K562 (cell line): ENCODE data around the gene TMEM191C. TPM values are rescaled to one million over a fixed set of nuclear protein-coding genes. Genes with fewer than 3 reads are reported as not detected.
A peak's percentile ranks its signal among the peaks of the same experiment; 100 is the strongest.

Experiments used
- BHLHE40 ChIP-seq: IDR thresholded peaks from 2 replicates; pipeline ENCODE4 v1.6.1; 2011; ENCODE audit warnings: low read length, improper control_type of control experiment
- CAMTA2 ChIP-seq: fragments of 250-450 bp; sonication (Bioruptor Pico); conservative IDR thresholded peaks from 2 replicates; pipeline ENCODE4 v1.5.1; 2022
- CBFA2T2 ChIP-seq: fragments of 450-650 bp; conservative IDR thresholded peaks from 2 replicates; pipeline ENCODE4 v1.6.1; 2017; ENCODE audit warnings: mild to moderate bottlenecking
- CBFA2T3 ChIP-seq: fragments of 450-650 bp; IDR thresholded peaks from 2 replicates; pipeline ENCODE4 v1.6.1; 2017
- CREB1 ChIP-seq, 2 experiments: sonication (generic) in 1 of 2; formaldehyde crosslinking in 1 of 2; IDR thresholded peaks; 2 replicates each; pipeline versions ENCODE4 v1.6.1 to v1.8.0; 2012 to 2022; ENCODE audit warnings: inconsistent platforms in 1 of 2, mild to moderate bottlenecking in 1 of 2, missing genetic modification reagents in 1 of 2, moderate library complexity in 1 of 2
- E2F4 ChIP-seq: sonication (generic); formaldehyde crosslinking; IDR thresholded peaks from 2 replicates; pipeline ENCODE4 v1.8.0; 2022; ENCODE audit warnings: mild to moderate bottlenecking, low read depth, missing genetic modification reagents
- EP400 ChIP-seq: fragments of 450-650 bp; IDR thresholded peaks from 2 replicates; pipeline ENCODE4 v1.6.1; 2017; ENCODE audit warnings: antibody characterized with exemption, mild to moderate bottlenecking, moderate library complexity
- HNRNPLL ChIP-seq: fragments of 200-400 bp; formaldehyde crosslinking; IDR thresholded peaks from 2 replicates; pipeline ENCODE4 v1.6.1; 2017; ENCODE audit warnings: low read length, low read depth, mild to moderate bottlenecking; ENCODE audit not compliant: poor library complexity, severe bottlenecking
- KLF13 ChIP-seq: fragments of 450-650 bp; IDR thresholded peaks from 2 replicates; pipeline ENCODE4 v1.6.1; 2016; ENCODE audit warnings: missing genetic modification characterization, low read depth, mild to moderate bottlenecking, missing compliant biosample characterization, moderate library complexity, borderline replicate concordance
- LARP7 ChIP-seq: fragments of 450-650 bp; IDR thresholded peaks from 2 replicates; pipeline ENCODE4 v1.6.1; 2016
- MECOM ChIP-seq: fragments of 250-450 bp; sonication (Bioruptor Pico); IDR thresholded peaks from 2 replicates; pipeline ENCODE4 v1.8.0; 2022; ENCODE audit warnings: inconsistent platforms
- MED1 ChIP-seq: sonication (generic); formaldehyde crosslinking; IDR thresholded peaks from 2 replicates; pipeline ENCODE4 v1.8.1; 2023; ENCODE audit warnings: missing genetic modification reagents, borderline replicate concordance
- POLR2AphosphoS2 ChIP-seq: IDR thresholded peaks from 2 replicates; pipeline ENCODE4 v1.6.1; 2012; ENCODE audit warnings: low read length, improper control_type of control experiment
- PTBP1 ChIP-seq: fragments of 200-400 bp; formaldehyde crosslinking; IDR thresholded peaks from 2 replicates; pipeline ENCODE4 v1.6.1; 2017; ENCODE audit warnings: low read depth, low read length
- SMARCA5 ChIP-seq: fragments of 450-650 bp; IDR thresholded peaks from 2 replicates; pipeline ENCODE4 v1.6.1; 2016
- STAG1 ChIP-seq: sonication (generic); formaldehyde crosslinking; IDR thresholded peaks from 2 replicates; pipeline ENCODE4 v1.5.0; 2020; ENCODE audit warnings: missing genetic modification reagents, borderline replicate concordance
- TEAD4 ChIP-seq, 2 experiments: sonication (generic) in 1 of 2; formaldehyde crosslinking in 1 of 2; IDR thresholded peaks; 2 replicates each; pipeline versions ENCODE4 v1.6.1 to v1.8.0; 2012 to 2022; ENCODE audit warnings: borderline replicate concordance in 1 of 2, inconsistent platforms in 1 of 2, low read length in 1 of 2, mild to moderate bottlenecking in 1 of 2, missing genetic modification reagents in 1 of 2
- ZBTB8A ChIP-seq: fragments of 450-650 bp; IDR thresholded peaks from 2 replicates; pipeline ENCODE4 v1.6.1; 2018; ENCODE audit warnings: mild to moderate bottlenecking, moderate library complexity; ENCODE audit not compliant: partially characterized antibody
- ZNF197 ChIP-seq: fragments of 200-800 bp; sonication (Bioruptor generic); IDR thresholded peaks from 2 replicates; pipeline ENCODE4 v1.6.1; 2016; ENCODE audit warnings: low read depth, missing genetic modification characterization, missing compliant biosample characterization
- ZNF512 ChIP-seq: IDR thresholded peaks from 2 replicates; pipeline ENCODE4 v1.6.1; 2016; ENCODE audit warnings: missing genetic modification characterization, missing compliant biosample characterization
- polyA plus RNA-seq, 8 experiments: library from polyadenylated mRNA; depleted of rRNA in 4 of 8; stranded (reverse) in 5 of 8; unstranded in 3 of 8; fragments of >200 nt; fragmentation: Nextera tagmentation in 2 of 8; fragmentation: Illumina TruSeq in 1 of 8; extraction: Ambion mirVana in 2 of 8; extraction: Trizol in 1 of 8; gene quantifications; 2 replicates each; pipeline versions ENCODE4 v1.2.1 to v1.2.3, GENCODE V29; 2011 to 2014; ENCODE audit warnings: inconsistent platforms in 1 of 8, missing spikeins in 1 of 8
- total RNA-seq, 7 experiments: library from RNA; depleted of rRNA in 6 of 7; stranded (reverse); fragments of >200 nt in 6 of 7; fragmentation: Illumina TruSeq in 2 of 7; extraction: Trizol in 2 of 7; gene quantifications; 2 replicates each; pipeline versions ENCODE4 v1.2.1 to v1.2.3, GENCODE V29; 2011 to 2021; ENCODE audit warnings: low replicate concordance in 1 of 7
- TF ChIP-seq, protein P1 (sequence below), 2 experiments: IDR thresholded peaks; 2 replicates each; pipeline ENCODE4 v1.6.1; 2011; ENCODE audit warnings: borderline replicate concordance in 1 of 2, control low read depth in 1 of 2, low read depth in 1 of 2, low read length in 1 of 2, mild to moderate bottlenecking in 1 of 2, mixed read lengths in 1 of 2, moderate library complexity in 1 of 2; ENCODE audit not compliant: insufficient read depth in 1 of 2, insufficient read length in 1 of 2, poor library complexity in 1 of 2, severe bottlenecking in 1 of 2; ENCODE audit errors: extremely low read depth in 1 of 2
- TF ChIP-seq, protein P2 (sequence below): fragments of 250-450 bp; sonication (Bioruptor Pico); IDR thresholded peaks from 2 replicates; pipeline ENCODE4 v1.8.0; 2022; ENCODE audit warnings: moderate library complexity, mild to moderate bottlenecking, inconsistent platforms

Gene TMEM191C
- total and polyA plus RNA-seq, 9 of the 15 experiments (the other 6 are each of a cell fraction or from before 2014, with no cell fraction given): 0.15 to 7.1 (median 1.1) TPM

DNA sequence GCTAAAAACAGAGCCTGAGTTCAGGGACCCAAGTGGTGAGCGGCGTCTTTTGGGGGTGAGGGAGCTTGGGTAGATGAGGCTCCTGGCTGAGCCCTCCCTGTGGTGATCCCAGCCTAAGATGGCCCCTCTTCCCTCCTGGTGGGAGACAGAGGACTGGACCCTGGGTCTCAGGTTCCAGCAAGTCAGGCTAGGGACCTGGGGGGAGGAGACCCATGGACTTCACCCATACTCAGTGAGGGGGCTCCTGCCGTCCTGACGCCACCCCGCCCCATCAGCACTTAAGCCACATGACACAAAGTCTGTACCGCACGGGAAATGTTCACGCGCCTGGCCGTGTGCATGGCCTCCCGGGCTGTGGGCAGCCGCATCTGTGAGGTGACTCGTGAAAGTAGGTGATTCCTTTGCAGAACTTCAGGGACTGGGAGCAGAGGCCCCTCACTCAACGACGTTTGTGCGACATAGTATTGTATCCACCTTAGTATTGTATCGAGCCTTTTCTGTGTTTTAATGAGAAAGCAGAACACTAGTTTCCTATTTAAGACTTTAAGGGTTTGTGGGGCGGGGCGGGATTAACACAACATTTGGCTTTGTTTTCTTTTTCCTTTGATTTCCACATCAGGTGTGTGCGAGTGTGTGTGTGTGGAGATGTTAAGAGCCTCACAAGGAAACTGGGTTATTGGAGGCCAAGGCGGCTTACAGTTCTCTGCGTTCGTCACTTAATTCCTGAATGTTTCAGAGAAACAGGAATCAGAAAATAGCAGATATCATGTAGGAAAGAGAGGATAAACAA is 18.4 kb upstream of the TMEM191C start (continued):
- TF ChIP-seq PTBP1: peak; percentile 22; the same call in 1 of the 2 replicates
- TF ChIP-seq KLF13 (tag): 0 out of 2 replicates have a peak, but pooled peaks have one; percentile 29
- TF ChIP-seq, protein P1, sequence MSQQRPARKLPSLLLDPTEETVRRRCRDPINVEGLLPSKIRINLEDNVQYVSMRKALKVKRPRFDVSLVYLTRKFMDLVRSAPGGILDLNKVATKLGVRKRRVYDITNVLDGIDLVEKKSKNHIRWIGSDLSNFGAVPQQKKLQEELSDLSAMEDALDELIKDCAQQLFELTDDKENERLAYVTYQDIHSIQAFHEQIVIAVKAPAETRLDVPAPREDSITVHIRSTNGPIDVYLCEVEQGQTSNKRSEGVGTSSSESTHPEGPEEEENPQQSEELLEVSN (IDR thresholded peaks at IDR 0.05; ENCODE audit: borderline replicate concordance in 1 of 2, extremely low read depth in 1 of 2, insufficient read depth in 1 of 2, insufficient read length in 1 of 2, low read depth in 1 of 2, low read length in 1 of 2, poor library complexity in 1 of 2, severe bottlenecking in 1 of 2): peak in 1 of 2 experiments; percentile 37
- TF ChIP-seq CREB1 (IDR thresholded peaks at IDR 0.05): no peak
- TF ChIP-seq CREB1 (CRISPR knock-in tag; IDR thresholded peaks at IDR 0.05): no peak
- no peak for TF ChIP-seq CBFA2T3
- TF ChIP-seq ZNF512 (tag): no peak
- TF ChIP-seq, protein P2, sequence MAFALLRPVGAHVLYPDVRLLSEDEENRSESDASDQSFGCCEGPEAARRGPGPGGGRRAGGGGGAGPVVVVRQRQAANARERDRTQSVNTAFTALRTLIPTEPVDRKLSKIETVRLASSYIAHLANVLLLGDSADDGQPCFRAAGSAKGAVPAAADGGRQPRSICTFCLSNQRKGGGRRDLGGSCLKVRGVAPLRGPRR (CRISPR knock-in tag): no peak
- no peak for TF ChIP-seq LARP7
- no peak for TF ChIP-seq ZNF197
- no peak for TF ChIP-seq EP400
- TF ChIP-seq MED1 (CRISPR knock-in tag): peak; percentile 75; the same call in 1 of the 2 replicates
- TF ChIP-seq MECOM (CRISPR knock-in tag): no peak
- TF ChIP-seq BHLHE40: peak; percentile 7; the same call in 1 of the 2 replicates
- peak; percentile 8 for TF ChIP-seq HNRNPLL
- TF ChIP-seq POLR2AphosphoS2: peak; percentile 81; the same call in 1 of the 2 replicates
- TF ChIP-seq SMARCA5: no peak
- TF ChIP-seq STAG1 (CRISPR knock-in tag): 0 out of 2 replicates have a peak, but pooled peaks have one; percentile 24
- TF ChIP-seq E2F4 (CRISPR knock-in tag): 0 out of 2 replicates have a peak, but pooled peaks have one; percentile 4
- TF ChIP-seq CBFA2T2: no peak
- TF ChIP-seq CAMTA2 (CRISPR knock-in tag): peak; percentile 89; the same call in 1 of the 2 replicates
- 0 out of 2 replicates have a peak, but pooled peaks have one; percentile 6 for TF ChIP-seq TEAD4 (IDR thresholded peaks at IDR 0.05; ENCODE audit: low read length)
- peak; percentile 90 for TF ChIP-seq TEAD4 (CRISPR knock-in tag; IDR thresholded peaks at IDR 0.05; ENCODE audit: borderline replicate concordance)
- no peak for TF ChIP-seq ZBTB8A
